Endothelial cell of hepatic sinusoid (primary cell): ENCODE results near the gene RAB11FIP4.
"Not testable (repeated sequence)": the region's sequence is repeated elsewhere in the genome, so short reads cannot be mapped to it uniquely, and the experiment has no call there.

Experiments used
- in situ Hi-C: cut with HindIII; loops from 2 replicates; pipeline ENCODE4 v1.10.0; 2017; ENCODE audit warnings: low sequenced_read_pairs

The RAB11FIP4 gene, protein sequence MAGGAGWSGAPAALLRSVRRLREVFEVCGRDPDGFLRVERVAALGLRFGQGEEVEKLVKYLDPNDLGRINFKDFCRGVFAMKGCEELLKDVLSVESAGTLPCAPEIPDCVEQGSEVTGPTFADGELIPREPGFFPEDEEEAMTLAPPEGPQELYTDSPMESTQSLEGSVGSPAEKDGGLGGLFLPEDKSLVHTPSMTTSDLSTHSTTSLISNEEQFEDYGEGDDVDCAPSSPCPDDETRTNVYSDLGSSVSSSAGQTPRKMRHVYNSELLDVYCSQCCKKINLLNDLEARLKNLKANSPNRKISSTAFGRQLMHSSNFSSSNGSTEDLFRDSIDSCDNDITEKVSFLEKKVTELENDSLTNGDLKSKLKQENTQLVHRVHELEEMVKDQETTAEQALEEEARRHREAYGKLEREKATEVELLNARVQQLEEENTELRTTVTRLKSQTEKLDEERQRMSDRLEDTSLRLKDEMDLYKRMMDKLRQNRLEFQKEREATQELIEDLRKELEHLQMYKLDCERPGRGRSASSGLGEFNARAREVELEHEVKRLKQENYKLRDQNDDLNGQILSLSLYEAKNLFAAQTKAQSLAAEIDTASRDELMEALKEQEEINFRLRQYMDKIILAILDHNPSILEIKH

DNA sequence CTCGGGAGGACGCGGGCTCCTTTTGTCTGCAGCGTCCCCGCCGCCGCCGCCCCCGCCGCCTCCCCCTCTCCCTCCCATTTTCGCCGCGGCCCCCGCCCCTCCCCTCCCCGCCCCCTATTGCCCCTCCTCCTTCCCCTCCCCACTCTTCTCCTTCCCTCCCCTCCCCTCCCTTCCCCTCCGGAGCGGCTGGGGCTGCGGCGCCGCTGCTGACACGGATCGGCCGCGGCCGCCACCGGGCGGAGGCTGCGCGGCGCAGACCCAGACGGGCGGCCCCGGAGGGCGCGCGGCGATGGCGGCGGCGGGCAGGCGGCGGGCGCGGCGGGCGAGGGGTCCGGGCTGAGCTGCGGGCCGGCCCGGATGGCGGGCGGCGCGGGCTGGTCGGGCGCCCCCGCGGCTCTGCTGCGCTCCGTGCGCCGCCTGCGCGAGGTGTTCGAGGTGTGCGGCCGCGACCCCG lies at the start of gene RAB11FIP4:
RAB11FIP4 (plus strand) TSS at position 180 of the 454 bp plus-strand sequence; CDS start at position 358, 178 bp downstream.
- in situ Hi-C loops, result no loop called here

DNA sequence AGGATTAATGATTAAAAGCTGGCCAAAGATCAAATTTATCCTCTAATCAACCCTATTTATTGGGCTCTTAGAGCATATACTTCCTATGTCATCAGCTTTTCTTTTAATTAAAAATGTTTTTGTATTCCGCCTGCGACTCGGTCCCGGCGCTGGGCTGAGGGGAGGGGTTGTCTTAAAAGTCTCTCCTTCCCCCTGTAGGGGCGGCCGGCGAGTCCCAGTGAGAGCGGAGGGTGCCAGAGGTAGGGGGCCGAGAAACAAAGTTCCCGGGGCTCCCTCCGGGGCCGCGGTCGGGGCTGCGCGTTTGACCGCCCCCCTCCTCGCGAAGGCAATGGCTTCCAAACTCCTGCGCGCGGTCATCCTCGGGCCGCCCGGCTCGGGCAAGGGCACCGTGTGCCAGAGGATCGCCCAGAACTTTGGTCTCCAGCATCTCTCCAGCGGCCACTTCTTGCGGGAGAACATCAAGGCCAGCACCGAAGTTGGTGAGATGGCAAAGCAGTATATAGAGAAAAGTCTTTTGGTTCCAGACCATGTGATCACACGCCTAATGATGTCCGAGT lies 46.2 kb upstream of the RAB11FIP4 start:
- in situ Hi-C loops, result not testable (repeated sequence)

DNA sequence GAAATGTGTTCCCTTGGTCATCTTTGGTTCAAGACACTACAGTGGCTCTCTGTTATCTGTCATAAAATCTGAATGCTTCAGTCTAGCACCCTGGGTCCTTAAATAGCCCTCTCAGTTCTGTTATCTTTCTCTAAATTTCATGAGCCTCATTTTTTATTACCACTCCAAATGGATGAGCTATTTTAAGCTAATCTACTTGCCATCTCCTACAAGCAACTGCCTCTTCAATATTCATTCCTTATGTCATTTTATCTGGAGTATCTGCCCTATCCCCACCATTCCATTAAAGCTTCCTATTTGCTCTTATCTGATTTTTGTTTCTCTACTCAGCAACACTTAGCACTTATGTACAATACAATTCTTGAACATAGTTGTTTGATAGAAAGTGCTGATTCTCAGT lies 42.0 kb upstream of the RAB11FIP4 start:
- in situ Hi-C loops, result no loop called here

DNA sequence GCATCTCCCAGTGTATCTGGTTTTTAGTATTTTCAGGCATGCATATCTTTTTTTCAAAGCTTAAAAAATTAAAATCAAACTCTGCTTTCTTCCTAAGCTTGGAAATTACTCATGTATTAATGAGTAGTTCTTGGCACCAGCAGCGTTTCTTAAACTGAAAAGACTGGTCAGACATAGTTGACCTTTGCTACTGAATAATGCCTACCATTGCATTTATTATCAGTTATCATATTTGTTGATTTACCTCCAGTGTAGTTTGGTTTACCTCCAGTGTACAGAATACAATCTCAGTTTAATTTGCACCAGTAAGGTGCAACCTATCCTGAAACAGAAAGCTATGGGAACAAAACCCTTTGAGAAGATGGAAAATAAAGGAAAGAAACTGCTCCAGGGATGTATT lies 35.5 kb upstream of the RAB11FIP4 start:
- in situ Hi-C loops, result no loop called here

DNA sequence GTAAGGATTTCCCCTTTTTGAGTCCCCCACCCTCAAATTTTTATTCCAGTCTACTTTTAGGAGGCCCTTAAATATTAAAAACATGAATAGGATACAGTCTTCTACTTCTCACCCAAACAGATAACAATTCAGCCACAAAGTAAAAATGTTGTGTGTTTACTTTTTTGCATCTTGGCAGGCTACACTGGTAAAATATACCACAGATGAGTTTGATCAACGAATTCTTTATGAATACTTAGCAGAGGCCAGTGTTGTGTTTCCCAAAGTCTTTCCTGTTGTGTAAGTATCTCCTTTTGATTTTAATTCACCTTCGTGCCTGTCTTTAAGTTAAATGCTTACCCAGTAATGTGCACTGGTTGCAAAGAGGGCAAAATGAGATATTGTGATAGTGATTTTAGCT lies 34.4 kb upstream of the RAB11FIP4 start:
- in situ Hi-C loops, result no loop called here

DNA sequence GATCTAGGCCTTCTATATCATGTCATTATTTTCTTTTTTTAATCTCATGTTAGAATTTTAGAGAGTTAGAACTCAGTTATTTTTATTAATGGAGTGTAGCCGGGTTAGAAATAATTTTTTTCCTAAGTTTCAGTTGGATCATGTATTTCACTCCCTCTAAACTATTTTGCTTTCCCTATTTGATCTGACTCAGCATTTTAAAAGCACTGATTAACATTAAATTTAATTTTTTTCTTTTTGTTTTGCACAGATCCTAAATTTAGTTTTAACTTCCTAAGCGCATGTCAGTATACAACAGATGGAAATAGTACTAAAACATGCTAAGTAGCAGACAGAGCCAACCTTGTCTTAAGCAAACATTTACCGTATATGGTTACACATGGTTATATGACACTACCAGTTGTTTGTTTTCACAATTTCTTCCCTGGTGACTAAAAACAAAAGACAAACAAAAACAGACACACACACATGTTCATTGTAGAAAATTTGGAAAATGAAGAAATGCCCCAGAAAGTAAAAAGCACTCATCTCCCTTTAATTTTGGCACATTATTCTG lies 33.6 kb upstream of the RAB11FIP4 start:
- in situ Hi-C loops, result no loop called here

DNA sequence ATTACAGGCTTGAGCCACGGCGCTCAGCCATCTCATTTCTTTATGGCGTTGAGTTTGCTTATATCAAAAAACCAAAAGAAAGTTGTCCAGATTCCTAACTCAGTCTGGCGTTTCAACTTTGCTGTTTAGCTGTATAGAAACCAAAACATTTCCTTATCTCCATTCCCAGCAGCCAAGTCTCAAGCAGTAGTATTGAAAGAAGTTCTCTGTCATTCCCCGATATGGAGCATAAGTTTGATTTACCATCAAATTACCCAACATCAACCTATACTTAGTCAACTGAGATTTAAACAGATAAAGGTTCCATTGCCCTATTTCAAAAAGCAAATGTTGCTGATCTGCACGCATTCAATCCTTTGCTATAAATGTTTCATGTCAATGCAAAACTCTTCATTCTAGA lies 27.5 kb upstream of the RAB11FIP4 start:
- in situ Hi-C loops, result no loop called here

DNA sequence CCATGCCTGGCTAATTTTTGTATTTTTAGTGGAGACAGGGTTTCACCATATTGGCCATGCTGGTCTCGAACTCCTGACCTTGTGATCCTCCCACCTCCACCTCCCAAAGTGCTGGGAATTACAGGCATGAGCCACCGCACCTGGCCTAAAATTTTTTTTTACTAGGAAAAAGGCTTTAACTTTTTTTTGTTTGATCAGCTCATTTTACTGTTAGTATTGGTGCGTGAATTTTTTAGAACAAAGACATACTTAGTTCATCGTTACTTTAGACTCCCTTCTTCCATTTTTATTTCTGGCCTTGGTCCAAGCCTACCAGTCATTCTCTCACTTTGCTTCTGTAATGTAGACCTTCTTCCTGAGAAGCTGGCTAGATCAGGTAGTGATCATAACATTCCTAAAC lies 25.4 kb upstream of the RAB11FIP4 start:
- in situ Hi-C loops, result no loop called here

DNA sequence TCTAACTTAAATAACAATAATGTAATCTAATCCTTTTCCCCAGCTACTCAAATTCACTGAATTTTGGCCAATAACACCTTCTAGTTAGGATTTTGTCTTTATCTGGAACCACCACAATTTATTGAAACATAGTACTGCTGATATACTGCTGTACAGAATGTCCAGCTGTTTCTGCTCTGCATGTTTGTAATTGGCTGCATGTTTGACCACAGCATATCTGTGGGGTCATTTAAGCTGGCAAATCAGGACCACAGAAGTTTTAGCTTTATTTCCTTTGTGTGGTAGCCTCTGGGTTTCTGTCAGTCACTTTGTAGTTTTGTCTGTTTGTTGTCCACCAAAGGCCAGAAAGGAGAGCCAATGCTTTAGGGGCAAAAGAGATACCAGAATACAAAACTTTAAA lies 22.2 kb upstream of the RAB11FIP4 start:
- in situ Hi-C loops, result no loop called here

DNA sequence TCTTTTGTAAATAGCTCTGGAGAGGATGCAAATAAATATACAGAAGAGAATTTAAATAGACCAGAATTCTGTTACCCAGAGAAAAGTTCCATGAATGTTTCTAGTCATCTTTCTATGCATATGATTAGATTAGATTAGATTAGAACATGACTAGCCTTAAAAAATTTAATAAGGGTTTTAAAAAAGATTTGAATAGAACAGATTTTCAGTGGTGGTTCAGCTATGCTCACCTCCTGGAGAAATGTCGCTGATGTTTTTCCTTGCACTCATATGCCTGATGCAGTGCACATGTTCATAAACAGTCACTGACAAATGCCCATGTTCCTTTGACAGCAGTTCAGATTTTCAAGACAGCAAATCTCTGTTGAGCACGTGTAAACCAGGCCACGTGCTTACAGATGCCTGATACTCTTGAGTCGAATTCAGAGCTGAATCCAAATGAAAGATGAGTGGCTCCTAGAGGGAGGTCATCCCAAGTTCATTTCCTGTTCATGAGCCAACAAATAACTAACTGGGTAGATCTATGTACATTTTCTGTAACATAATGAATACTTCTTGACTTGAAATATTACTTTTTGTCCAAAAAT lies 19.9 kb upstream of the RAB11FIP4 start:
- in situ Hi-C loops, result loop anchor here (5.0 kb wide), 1 partner anchor 56 kb away; no protein-coding TSS in a partner anchor

DNA sequence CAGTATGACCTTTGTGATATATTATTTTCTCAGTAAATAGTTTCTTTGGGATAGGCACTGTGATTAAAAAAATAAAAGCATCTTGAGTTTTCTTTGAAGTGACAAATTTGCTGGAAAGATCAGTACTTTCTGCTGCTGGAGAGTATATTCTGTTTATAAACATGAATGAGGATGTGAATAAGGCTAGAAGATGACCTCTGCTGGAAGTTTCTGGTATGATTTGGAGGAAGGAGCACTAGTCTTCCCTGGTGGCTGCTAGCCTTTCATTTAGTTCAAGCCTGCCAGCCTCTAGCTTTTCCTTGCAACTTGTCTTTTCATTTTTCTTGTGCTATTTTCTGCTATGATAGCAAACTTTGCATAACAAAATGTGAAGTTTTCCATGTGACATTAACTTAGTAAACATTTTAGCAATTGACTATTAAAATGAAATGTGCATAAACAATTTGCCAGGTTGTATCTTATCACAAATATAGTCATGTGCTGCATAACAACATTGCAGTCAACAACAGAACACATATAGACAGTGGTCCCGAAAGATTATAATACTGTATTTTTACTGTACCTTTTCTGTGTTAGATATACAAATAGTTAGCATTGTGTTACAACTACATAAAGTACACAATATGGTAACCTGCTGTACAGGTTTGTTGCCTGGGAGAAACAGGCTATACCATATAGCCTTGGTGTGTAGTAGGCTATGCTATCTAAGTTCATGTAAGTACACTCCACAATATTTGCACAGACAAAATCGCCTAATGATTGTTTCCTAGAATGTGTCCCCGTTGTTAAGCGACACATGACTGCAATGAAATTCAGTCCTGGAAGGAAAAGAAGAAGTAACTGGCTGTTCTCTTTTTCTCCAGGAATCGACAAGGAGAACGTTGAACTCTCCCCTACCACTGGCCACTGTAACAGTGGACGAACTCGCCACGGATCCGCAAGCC lies 18.1 kb upstream of the RAB11FIP4 start:
- in situ Hi-C loops, result loop anchor here (5.0 kb wide), 1 partner anchor 54 kb away; no protein-coding TSS in a partner anchor

DNA sequence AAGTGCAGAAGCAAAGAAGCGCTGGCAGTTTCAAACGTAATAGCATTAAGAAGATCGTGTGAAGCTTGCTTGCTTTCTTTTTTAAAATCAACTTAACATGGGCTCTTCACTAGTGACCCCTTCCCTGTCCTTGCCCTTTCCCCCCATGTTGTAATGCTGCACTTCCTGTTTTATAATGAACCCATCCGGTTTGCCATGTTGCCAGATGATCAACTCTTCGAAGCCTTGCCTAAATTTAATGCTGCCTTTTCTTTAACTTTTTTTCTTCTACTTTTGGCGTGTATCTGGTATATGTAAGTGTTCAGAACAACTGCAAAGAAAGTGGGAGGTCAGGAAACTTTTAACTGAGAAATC lies 17.4 kb upstream of the RAB11FIP4 start:
- in situ Hi-C loops, result loop anchor here (5.0 kb wide), 1 partner anchor 53 kb away; no protein-coding TSS in a partner anchor

DNA sequence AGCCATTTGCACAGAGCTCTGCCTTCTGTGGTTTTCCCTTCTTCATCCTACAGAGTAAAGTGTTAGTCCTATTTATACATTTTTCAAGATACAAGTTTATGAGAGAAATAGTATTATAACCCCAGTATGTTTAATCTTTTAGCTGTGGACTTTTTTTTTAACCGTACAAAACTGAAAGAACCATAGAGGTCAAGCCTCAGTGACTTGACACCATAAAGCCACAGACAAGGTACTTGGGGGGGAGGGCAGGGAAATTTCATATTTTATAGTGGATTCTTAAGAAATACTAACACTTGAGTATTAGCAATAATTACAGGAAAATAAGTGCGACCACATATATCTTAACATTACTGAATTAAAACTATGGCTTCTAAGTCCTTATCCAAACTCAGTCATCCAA lies 17.0 kb upstream of the RAB11FIP4 start:
- in situ Hi-C loops, result loop anchor here (5.0 kb wide), 1 partner anchor 53 kb away; no protein-coding TSS in a partner anchor

DNA sequence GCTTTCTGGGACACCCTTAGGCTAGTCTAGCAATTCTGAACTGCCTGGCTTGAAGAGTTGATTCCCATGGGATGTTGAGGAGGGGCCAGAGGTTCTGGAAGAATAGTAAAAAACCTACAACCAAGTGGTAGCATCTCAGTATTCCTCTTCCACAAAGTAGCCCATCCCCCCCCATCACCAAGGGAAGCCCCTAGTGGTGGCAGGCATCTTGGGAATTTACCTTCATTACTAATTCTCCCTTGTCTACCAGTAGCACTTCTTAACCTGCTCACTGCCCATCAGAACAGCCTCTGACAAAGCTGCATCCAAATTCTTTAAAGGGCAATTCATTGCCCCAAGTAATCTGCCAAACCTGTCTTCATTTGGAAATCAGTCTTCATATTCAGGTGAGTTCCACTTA lies 12.8 kb upstream of the RAB11FIP4 start:
- in situ Hi-C loops, result no loop called here

DNA sequence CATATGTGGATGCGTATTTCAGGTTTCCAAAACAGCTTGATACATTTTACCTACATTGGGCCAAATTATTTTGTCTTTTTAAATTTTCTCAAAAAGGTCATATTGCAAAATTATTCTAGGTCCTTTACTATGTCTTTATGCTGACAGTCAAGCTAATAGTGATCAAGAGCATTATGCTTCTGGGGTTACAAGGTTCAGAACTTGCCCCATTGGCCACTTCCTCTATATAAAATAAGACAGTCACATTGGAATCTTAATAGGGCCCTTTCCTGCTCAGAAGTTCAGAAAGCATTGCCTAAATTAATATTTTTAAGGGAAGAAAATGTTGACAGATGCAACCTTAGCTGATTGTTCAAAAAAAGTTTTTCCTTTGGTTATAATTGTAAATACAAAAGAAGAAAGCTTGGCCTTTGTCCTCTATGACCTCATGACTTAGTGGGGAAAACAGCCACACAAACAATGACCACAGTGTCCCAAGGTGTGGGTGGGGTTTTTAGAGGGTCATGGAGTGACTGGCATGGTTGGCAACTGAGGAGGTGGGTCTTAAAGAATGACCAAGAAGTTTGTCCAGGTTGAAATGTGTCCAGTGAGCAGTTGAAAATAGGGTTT lies 11.8 kb upstream of the RAB11FIP4 start:
- in situ Hi-C loops, result no loop called here

DNA sequence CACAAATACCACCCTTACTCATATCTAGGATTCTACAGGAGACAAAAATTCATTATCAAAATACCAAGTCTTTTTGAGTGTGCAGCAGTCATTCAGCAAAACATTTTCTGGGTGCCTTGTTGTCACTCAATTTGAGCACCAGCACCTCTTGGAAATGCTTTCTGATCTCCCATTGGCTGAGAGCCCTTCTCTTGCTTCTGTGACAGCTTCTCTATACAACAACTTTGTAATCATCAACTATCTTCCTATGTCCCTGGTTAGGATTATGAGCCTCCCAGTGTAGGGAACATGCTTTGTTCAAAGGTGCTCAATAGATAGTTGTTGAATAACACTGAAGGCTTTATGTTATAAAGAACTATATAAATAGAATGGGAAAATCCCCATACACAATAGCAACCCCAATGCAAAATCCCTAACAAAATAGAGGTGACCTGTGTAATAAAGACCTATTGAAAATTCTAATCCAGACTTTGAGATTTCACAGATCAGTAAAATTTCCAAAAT lies 10.3 kb upstream of the RAB11FIP4 start:
- in situ Hi-C loops, result no loop called here

DNA sequence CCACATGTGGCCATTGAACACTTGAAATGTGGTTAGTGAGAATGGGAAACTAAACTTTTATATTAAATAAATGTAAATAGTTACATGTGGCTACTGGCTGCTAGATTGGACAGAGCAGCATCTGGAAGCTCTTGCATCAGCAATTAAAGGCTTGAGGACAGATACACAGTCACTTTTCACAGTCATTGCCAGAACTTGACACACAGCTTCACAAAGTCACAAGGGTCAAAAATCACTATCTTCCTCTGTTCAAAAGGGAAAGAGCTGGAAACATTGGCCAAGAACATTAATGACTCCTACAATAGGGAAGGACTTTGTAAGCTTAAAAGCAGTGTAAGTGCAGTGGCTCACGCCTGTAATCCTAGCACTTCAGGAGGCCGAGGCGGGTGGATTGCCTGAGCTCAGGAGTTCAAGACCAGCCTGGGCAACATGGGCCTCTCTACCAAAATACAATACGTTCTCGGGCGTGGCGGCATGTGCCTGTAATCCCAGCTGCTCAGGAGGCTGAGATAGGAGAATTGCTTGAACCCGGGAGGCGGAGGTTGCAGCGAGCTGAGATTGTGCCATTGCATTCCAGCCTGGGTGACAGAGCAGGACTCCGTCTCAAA lies 8.7 kb upstream of the RAB11FIP4 start:
- in situ Hi-C loops, result not testable (repeated sequence)

DNA sequence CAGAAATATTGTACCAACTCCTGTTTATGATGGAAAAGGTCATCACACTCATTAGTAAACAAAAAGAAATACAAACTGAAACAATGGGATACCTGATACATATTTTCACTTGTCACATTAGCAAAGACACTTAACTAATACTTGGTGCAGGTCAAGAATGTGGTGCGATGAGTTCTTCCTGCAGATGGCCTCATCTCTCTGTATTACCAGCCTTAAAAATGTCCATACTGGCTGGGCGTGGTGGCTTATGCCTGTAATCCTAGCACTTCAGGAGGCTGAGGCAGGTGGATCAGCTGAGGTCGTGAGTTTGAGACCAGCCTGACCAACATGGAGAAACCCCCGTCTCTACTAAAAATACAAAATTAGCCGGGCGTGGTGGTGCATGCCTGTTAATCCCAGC lies 8.0 kb upstream of the RAB11FIP4 start:
- in situ Hi-C loops, result not testable (repeated sequence)
